ENCODE results near the gene TMEM139. TPM values are rescaled to one million over a fixed set of nuclear protein-coding genes. Genes with fewer than 3 reads are reported as not detected.
"Not testable (repeated sequence)": the region's sequence is repeated elsewhere in the genome, so short reads cannot be mapped to it uniquely, and the experiment has no call there.

The TMEM139 gene
- total RNA-seq, 1 experiment from 2014 or later, result 2.0 TPM

- POLR2A ChIA-PET, result no interaction called here
- no peak for DNase-seq (ENCODE audit: low read depth, low spot score)
- intact Hi-C loops (cut with micrococcal nuclease; ENCODE audit: unreplicated experiment), result no loop called here
- TF ChIP-seq POLR2AphosphoS5 (IDR thresholded peaks at IDR 0.05; ENCODE audit: low read depth, low read length) (peak; percentile 93), SIN3A (IDR thresholded peaks at IDR 0.05; ENCODE audit: borderline replicate concordance, insufficient read depth, low read depth, low read length) (peak; percentile 36; the same call in 1 of the 2 replicates), TCF7L2 (IDR thresholded peaks at IDR 0.05; ENCODE audit: low read depth, low read length) (no peak)
- peak within 1 kb of the TSS; percentile 89 for H3K27ac ChIP-seq (ENCODE audit: low read length)
- BruUV-seq (replicated peaks), result no TSS peak
- peak; percentile 100 for ATAC-seq
- in situ Hi-C loops (cut with HindIII; ENCODE audit: low pct_unique_long_range_greater_than_20kb, low sequenced_read_pairs), result no loop called here
- peaks cover 2% of the 10 kb centered on the region for H3K4me1 ChIP-seq (ENCODE audit: control insufficient read depth, insufficient read depth, low read length)
- peaks cover 2% of the 10 kb centered on the region for H3K36me3 ChIP-seq (ENCODE audit: control insufficient read depth, insufficient read depth, low read length)
- no peaks in the 10 kb centered on the region for H3K27me3 ChIP-seq (ENCODE audit: control insufficient read depth, insufficient read depth, low read length)
- peak within 1 kb of the TSS; percentile 95 for H3K4me3 ChIP-seq (ENCODE audit: low read depth in 2 of 2, low read length in 2 of 2)
- no peaks in the 10 kb centered on the region for H3K9me3 ChIP-seq (ENCODE audit: control insufficient read depth, insufficient read depth, low read depth, low read length)
- CTCF ChIA-PET, result interaction anchor here (0.5 to 1.0 kb wide), 2 partner anchors 24 to 25 kb away, joined by 5 to 8 read pairs; partner anchors contain the start of gene CASP2
Measured at GRCh38 chr7:143263266-143264195, 21.2 kb upstream of the TMEM139 start, which contains the start of gene GSTK1. Gene GSTK1 (plus strand): TSS chr7:143263441. CDS start chr7:143263514, 73 bp downstream.

DNA sequence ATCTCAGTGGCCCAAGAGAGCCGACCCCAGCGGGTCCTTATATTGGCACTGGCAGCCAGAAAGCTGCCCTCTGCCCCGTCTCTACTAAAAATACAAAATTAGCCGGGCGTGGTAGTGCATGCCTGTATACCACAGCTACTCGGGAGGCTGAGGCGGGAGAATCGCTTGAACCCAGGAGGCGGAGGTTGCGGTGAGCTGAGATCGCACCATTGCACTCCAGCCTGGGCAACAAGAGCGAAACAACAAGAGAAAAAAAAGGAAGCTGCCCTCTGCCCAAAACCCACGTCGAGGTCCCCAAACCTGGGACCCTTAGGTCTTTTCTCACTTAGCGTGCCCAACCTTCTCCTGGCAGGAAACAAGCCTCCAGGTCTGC, 20.6 kb upstream of the TMEM139 start:
- BruUV-seq (replicated peaks); CTCF ChIA-PET; in situ Hi-C loops (cut with HindIII; ENCODE audit: low pct_unique_long_range_greater_than_20kb, low sequenced_read_pairs); POLR2A ChIA-PET; intact Hi-C loops (cut with micrococcal nuclease; ENCODE audit: unreplicated experiment); H3K27me3 ChIP-seq (ENCODE audit: control insufficient read depth, insufficient read depth, low read length); ATAC-seq; H3K36me3 ChIP-seq (ENCODE audit: control insufficient read depth, insufficient read depth, low read length); H3K4me1 ChIP-seq (ENCODE audit: control insufficient read depth, insufficient read depth, low read length); DNase-seq (ENCODE audit: low read depth, low spot score); H3K9me3 ChIP-seq (ENCODE audit: control insufficient read depth, insufficient read depth, low read depth, low read length): not testable (repeated sequence)
- Histone ChIP-seq H3K27ac (ENCODE audit: low read length) (peak overlapping the region; percentile 89), H3K4me3 (ENCODE audit: low read depth in 2 of 2, low read length in 2 of 2) (peak overlapping the region; percentile 95)

DNA sequence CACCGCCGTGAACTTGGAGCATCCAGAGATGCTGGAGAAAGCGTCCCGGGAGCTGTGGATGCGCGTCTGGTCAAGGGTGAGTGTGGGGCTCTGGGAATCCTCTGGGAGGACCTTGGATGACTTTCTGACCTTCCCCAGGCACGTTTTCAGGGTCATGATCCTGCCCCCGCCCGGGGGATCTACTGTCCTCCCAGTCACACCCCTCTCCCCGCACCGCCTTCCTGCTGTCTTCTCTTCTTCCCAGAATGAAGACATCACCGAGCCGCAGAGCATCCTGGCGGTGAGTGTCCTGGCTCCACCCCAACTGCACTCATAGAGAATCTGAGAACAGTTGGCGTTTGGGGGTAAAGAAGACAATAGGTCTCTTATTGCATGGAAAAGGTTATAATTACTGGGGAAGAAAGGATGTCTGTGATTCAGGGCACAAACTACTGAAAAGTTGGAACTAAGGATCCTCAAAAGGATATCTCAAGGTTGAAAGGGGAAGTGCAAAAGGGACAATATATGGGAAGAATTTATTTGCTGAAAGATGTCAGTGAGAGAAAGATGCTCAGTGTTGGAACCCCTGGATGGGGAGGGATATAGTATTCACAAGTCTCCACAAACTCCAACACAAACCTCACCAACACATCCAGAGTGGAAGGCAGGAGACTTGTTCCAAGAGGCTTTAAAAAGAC, 19.6 kb upstream of the TMEM139 start:
- no peak for TF ChIP-seq SIN3A (IDR thresholded peaks at IDR 0.05; ENCODE audit: borderline replicate concordance, insufficient read depth, low read depth, low read length)
- TF ChIP-seq, protein P1, sequence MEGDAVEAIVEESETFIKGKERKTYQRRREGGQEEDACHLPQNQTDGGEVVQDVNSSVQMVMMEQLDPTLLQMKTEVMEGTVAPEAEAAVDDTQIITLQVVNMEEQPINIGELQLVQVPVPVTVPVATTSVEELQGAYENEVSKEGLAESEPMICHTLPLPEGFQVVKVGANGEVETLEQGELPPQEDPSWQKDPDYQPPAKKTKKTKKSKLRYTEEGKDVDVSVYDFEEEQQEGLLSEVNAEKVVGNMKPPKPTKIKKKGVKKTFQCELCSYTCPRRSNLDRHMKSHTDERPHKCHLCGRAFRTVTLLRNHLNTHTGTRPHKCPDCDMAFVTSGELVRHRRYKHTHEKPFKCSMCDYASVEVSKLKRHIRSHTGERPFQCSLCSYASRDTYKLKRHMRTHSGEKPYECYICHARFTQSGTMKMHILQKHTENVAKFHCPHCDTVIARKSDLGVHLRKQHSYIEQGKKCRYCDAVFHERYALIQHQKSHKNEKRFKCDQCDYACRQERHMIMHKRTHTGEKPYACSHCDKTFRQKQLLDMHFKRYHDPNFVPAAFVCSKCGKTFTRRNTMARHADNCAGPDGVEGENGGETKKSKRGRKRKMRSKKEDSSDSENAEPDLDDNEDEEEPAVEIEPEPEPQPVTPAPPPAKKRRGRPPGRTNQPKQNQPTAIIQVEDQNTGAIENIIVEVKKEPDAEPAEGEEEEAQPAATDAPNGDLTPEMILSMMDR (IDR thresholded peaks at IDR 0.05), result no peak
- no peak for TF ChIP-seq TCF7L2 (IDR thresholded peaks at IDR 0.05; ENCODE audit: low read depth, low read length)
- TF ChIP-seq POLR2AphosphoS5 (IDR thresholded peaks at IDR 0.05; ENCODE audit: low read depth, low read length), result no peak
- TF ChIP-seq, protein P2, sequence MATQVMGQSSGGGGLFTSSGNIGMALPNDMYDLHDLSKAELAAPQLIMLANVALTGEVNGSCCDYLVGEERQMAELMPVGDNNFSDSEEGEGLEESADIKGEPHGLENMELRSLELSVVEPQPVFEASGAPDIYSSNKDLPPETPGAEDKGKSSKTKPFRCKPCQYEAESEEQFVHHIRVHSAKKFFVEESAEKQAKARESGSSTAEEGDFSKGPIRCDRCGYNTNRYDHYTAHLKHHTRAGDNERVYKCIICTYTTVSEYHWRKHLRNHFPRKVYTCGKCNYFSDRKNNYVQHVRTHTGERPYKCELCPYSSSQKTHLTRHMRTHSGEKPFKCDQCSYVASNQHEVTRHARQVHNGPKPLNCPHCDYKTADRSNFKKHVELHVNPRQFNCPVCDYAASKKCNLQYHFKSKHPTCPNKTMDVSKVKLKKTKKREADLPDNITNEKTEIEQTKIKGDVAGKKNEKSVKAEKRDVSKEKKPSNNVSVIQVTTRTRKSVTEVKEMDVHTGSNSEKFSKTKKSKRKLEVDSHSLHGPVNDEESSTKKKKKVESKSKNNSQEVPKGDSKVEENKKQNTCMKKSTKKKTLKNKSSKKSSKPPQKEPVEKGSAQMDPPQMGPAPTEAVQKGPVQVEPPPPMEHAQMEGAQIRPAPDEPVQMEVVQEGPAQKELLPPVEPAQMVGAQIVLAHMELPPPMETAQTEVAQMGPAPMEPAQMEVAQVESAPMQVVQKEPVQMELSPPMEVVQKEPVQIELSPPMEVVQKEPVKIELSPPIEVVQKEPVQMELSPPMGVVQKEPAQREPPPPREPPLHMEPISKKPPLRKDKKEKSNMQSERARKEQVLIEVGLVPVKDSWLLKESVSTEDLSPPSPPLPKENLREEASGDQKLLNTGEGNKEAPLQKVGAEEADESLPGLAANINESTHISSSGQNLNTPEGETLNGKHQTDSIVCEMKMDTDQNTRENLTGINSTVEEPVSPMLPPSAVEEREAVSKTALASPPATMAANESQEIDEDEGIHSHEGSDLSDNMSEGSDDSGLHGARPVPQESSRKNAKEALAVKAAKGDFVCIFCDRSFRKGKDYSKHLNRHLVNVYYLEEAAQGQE (IDR thresholded peaks at IDR 0.05; ENCODE audit: insufficient read depth in 1 of 2, low read depth in 2 of 2, low read length in 1 of 2), result no peak
- Histone ChIP-seq H3K4me3 (ENCODE audit: low read depth in 2 of 2, low read length in 2 of 2) (no peak overlapping the region), H3K27me3 (ENCODE audit: control insufficient read depth, insufficient read depth, low read length) (no peaks in the 10 kb centered on the region), H3K9me3 (ENCODE audit: control insufficient read depth, insufficient read depth, low read depth, low read length) (no peaks in the 10 kb centered on the region), H3K4me1 (ENCODE audit: control insufficient read depth, insufficient read depth, low read length) (peaks cover 2% of the 10 kb centered on the region), H3K36me3 (ENCODE audit: control insufficient read depth, insufficient read depth, low read length) (peaks cover 2% of the 10 kb centered on the region), H3K27ac (ENCODE audit: low read length) (no peak overlapping the region)
- intact Hi-C loops (cut with micrococcal nuclease; ENCODE audit: unreplicated experiment) (no loop called here), in situ Hi-C loops (cut with HindIII; ENCODE audit: low pct_unique_long_range_greater_than_20kb, low sequenced_read_pairs) (no loop called here)
- ATAC-seq, result no peak
- BruUV-seq (replicated peaks), result no TSS peak
- DNase-seq (ENCODE audit: low read depth, low spot score), result no peak
- POLR2A ChIA-PET, result no interaction called here
- CTCF ChIA-PET, result no interaction called here
